Measurements from ENCODE around the gene INHA.

DNA sequence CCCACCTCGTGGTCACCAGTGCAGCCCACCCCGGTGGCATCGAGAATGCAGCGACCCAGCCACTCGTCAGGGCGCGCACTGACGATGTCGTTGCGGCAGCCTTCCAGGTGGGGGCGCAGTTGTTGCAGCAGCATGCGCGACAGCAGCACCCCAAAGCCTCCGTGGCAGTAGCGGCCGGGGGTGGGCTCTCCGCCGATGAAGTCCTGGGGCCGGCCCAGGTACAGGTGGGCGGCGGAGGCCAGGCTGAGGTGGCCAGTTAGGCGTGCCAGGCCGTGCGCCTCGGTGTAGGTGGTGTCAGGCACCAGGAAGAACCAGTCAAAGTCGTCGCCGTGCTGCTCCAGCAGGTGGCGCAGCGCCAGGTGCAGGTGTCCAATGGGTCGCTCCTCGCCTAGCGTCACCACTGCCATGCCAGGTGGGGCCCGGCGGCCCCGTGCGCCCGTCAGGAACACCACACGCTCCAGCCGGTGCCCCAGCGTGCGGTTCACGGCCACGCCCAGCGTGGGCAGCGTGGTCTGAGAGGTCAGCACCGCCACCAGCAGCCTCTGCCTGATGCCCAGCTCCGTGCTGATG is 30.4 kb upstream of the INHA start:
- TF ChIP-seq POLR2A (IDR thresholded peaks at IDR 0.05; ENCODE audit: low read length) (no peak), GATA1 (IDR thresholded peaks at IDR 0.05; ENCODE audit: low read depth, low read length) (no peak)
